Peyer's patch (tissue), 4 donors: ENCODE results near the gene TTC21B. TPM values are rescaled to one million over a fixed set of nuclear protein-coding genes. Genes with fewer than 3 reads are reported as not detected.

Experiments used
- DNase-seq, 3 donors: peaks; one replicate each; pipeline ENCODE4 v3.0.0-alpha.2; 2017 to 2019
- H3K27ac ChIP-seq, 4 donors: fragments of 200-600 bp; sonication (generic); one replicate each; pipeline ENCODE4 v1.5.1; 2016 to 2019
- H3K27me3 ChIP-seq, 2 donors: fragments of 200-600 bp; sonication (generic); one replicate each; pipeline ENCODE4 v1.5.1; 2019
- H3K36me3 ChIP-seq, 3 donors: fragments of 200-600 bp; sonication (generic); one replicate each; pipeline ENCODE4 v1.5.1; 2016 to 2019
- H3K4me1 ChIP-seq, 4 donors: fragments of 200-600 bp; sonication (generic); one replicate each; pipeline ENCODE4 v1.5.1; 2016 to 2019
- H3K4me3 ChIP-seq, 4 donors: fragments of 200-600 bp; sonication (generic); 1 replicate in 3 of 4; 2 replicates in 1 of 4; pipeline ENCODE4 v1.5.1; 2016 to 2019; ENCODE audit warnings: mild to moderate bottlenecking in 1 of 4
- H3K9me3 ChIP-seq, 4 donors: fragments of 200-600 bp; sonication (generic); one replicate each; pipeline ENCODE4 v1.5.1; 2016 to 2019; ENCODE audit warnings: mild to moderate bottlenecking in 1 of 4
- POLR2A ChIP-seq, 2 donors: fragments of 450-650 bp; IDR thresholded peaks; one replicate each; pipeline ENCODE4 v1.5.1; 2017; ENCODE audit warnings: antibody characterized with exemption in 2 of 2, mild to moderate bottlenecking in 2 of 2, moderate library complexity in 2 of 2
- total RNA-seq, 4 donors: library from RNA; depleted of rRNA; stranded (reverse); fragments of >200 nt; gene quantifications; one replicate each; pipeline ENCODE4 v1.1.0, GENCODE V29; 2016
- TF ChIP-seq, protein P1 (sequence below), 6 experiments: fragments of 450-650 bp in 4 of 6; fragments of 200-600 bp in 2 of 6; sonication (generic) in 1 of 6; IDR thresholded peaks; one replicate each; pipeline ENCODE4 v1.5.1; 2017 to 2019; ENCODE audit warnings: antibody characterized with exemption in 6 of 6, mild to moderate bottlenecking in 3 of 6, moderate library complexity in 1 of 6

Gene TTC21B
- total RNA-seq, 4 donors from 2014 or later: 14.2 to 47.9 (median 32.6) TPM

DNA sequence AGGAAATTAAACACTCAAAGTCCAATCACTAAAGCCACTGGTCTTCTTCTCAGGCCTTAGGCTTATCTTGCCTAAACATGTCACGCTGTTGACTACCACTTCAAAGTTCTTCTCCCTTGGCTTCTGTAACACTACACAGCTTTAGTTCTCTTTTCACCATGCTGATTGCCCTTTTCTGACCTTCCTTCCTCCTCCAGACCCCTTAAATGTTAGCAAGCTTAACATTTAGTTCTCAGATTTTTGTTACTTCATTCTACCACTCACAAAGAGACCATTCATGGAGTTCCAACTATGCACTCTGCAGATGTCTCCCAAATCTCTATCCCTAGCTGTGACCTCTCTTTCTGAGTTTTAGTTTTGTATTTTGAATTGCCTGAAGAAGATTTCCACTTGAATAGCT is 64.4 kb downstream of the TTC21B start:
- H3K27me3 ChIP-seq: no peaks in the 10 kb centered on the region
- no peak for TF ChIP-seq POLR2A (IDR thresholded peaks at IDR 0.05)
- TF ChIP-seq, protein P1, sequence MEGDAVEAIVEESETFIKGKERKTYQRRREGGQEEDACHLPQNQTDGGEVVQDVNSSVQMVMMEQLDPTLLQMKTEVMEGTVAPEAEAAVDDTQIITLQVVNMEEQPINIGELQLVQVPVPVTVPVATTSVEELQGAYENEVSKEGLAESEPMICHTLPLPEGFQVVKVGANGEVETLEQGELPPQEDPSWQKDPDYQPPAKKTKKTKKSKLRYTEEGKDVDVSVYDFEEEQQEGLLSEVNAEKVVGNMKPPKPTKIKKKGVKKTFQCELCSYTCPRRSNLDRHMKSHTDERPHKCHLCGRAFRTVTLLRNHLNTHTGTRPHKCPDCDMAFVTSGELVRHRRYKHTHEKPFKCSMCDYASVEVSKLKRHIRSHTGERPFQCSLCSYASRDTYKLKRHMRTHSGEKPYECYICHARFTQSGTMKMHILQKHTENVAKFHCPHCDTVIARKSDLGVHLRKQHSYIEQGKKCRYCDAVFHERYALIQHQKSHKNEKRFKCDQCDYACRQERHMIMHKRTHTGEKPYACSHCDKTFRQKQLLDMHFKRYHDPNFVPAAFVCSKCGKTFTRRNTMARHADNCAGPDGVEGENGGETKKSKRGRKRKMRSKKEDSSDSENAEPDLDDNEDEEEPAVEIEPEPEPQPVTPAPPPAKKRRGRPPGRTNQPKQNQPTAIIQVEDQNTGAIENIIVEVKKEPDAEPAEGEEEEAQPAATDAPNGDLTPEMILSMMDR (IDR thresholded peaks at IDR 0.05): no peak
- no peak overlapping the region for H3K27ac ChIP-seq
- peaks cover 0 to 22% (median 0%) of the 10 kb centered on the region in 3 donors for H3K36me3 ChIP-seq
- no peaks in the 10 kb centered on the region for H3K4me1 ChIP-seq
- H3K9me3 ChIP-seq: no peaks in the 10 kb centered on the region
- no peak for DNase-seq
- no peak overlapping the region for H3K4me3 ChIP-seq

- Histone ChIP-seq H3K27ac (no peak overlapping the region), H3K9me3 (no peaks in the 10 kb centered on the region), H3K27me3 (no peaks in the 10 kb centered on the region), H3K4me1 (no peaks in the 10 kb centered on the region), H3K4me3 (no peak overlapping the region), H3K36me3 (peaks cover 0 to 28% (median 0%) of the 10 kb centered on the region in 3 donors)
- TF ChIP-seq POLR2A (IDR thresholded peaks at IDR 0.05): no peak
- TF ChIP-seq, protein P1 (IDR thresholded peaks at IDR 0.05): no peak
- no peak for DNase-seq
Observed at GRCh38 chr2:165888171-165888570, 65.4 kb downstream of the TTC21B start.

DNA sequence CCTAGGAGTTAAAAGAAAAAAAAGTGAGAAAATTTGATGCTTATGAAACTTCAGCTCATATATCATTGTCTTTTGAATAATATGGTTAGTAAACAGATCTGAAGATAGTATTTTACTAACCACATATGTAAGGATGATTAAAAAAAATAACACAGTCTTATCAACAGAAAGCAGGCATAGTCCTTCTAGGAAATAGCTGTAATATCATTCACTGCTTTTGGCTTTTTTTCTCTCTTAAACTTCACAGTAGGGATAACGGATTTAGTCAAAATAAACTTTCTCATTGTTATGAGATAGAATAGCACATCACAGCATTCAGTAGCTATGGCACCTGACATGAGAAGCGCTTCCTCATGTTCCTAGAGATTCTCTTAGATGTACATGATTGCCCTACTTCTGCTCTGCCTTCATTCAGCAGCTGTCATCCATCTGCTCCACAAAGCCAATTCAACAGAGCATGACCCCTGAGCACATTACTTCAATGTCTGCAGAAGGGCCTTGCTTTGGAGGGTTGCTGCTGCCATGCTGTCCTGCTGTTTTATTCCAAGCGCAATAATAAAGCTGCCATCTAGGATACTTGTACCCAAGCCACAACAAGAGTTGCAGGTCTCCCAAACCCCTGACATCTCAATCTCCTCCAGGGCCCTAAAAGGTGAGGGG is 67.0 kb downstream of the TTC21B start:
- Histone ChIP-seq H3K27ac (no peak overlapping the region), H3K9me3 (no peaks in the 10 kb centered on the region), H3K27me3 (no peaks in the 10 kb centered on the region), H3K4me1 (no peaks in the 10 kb centered on the region), H3K4me3 (no peak overlapping the region), H3K36me3 (peaks cover 0 to 33% (median 0%) of the 10 kb centered on the region in 3 donors)
- DNase-seq: no peak
- no peak for TF ChIP-seq POLR2A (IDR thresholded peaks at IDR 0.05)
- TF ChIP-seq, protein P1 (IDR thresholded peaks at IDR 0.05): no peak

GRCh38 chr2:165877565-165878550 is 75.7 kb downstream of the TTC21B start:
- no peak overlapping the region for H3K27ac ChIP-seq
- peaks cover 0 to 18% (median 0%) of the 10 kb centered on the region in 3 donors for H3K36me3 ChIP-seq
- H3K4me1 ChIP-seq: no peaks in the 10 kb centered on the region
- H3K9me3 ChIP-seq: no peaks in the 10 kb centered on the region
- no peak overlapping the region for H3K4me3 ChIP-seq
- no peak for DNase-seq
- TF ChIP-seq, protein P1 (IDR thresholded peaks at IDR 0.05): no peak
- TF ChIP-seq POLR2A (IDR thresholded peaks at IDR 0.05): no peak
- H3K27me3 ChIP-seq: no peaks in the 10 kb centered on the region

DNA sequence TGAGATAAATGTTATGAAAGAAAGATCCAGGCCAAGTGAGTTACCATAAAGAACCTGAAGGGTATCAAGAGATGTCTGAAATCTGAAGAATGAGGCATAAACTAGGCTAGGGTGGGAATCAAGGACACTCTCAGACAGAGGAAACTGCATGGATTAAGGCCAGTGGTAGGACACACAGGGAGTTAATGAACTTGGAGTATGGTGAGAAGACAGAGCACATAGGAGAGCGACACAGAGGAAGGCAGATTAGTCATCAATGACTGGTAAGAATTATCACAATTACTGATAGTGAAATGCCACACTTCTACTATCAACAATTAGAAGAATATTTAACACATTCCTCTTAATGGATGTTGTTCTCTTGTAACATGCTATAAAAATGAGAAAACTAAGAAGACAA is 76.9 kb downstream of the TTC21B start:
- TF ChIP-seq, protein P1 (IDR thresholded peaks at IDR 0.05): no peak
- no peak for TF ChIP-seq POLR2A (IDR thresholded peaks at IDR 0.05)
- Histone ChIP-seq H3K9me3 (no peaks in the 10 kb centered on the region), H3K4me3 (no peak overlapping the region), H3K27me3 (no peaks in the 10 kb centered on the region), H3K36me3 (peaks cover 0 to 13% (median 0%) of the 10 kb centered on the region in 3 donors), H3K4me1 (no peaks in the 10 kb centered on the region), H3K27ac (no peak overlapping the region)
- DNase-seq: no peak
